NCI-H1092 treated with DMSO at 0.1 percent for 48 hours (cell line): ENCODE data around the gene TMEM45A.
"Not testable (repeated sequence)": the region's sequence is repeated elsewhere in the genome, so short reads cannot be mapped to it uniquely, and the experiment has no call there.

Experiments used
- DNase-seq: peaks from one replicate; lab custom pipeline; 2025; lab: John Stamatoyannopoulos, UW

Gene TMEM45A, protein sequence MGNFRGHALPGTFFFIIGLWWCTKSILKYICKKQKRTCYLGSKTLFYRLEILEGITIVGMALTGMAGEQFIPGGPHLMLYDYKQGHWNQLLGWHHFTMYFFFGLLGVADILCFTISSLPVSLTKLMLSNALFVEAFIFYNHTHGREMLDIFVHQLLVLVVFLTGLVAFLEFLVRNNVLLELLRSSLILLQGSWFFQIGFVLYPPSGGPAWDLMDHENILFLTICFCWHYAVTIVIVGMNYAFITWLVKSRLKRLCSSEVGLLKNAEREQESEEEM

DNA sequence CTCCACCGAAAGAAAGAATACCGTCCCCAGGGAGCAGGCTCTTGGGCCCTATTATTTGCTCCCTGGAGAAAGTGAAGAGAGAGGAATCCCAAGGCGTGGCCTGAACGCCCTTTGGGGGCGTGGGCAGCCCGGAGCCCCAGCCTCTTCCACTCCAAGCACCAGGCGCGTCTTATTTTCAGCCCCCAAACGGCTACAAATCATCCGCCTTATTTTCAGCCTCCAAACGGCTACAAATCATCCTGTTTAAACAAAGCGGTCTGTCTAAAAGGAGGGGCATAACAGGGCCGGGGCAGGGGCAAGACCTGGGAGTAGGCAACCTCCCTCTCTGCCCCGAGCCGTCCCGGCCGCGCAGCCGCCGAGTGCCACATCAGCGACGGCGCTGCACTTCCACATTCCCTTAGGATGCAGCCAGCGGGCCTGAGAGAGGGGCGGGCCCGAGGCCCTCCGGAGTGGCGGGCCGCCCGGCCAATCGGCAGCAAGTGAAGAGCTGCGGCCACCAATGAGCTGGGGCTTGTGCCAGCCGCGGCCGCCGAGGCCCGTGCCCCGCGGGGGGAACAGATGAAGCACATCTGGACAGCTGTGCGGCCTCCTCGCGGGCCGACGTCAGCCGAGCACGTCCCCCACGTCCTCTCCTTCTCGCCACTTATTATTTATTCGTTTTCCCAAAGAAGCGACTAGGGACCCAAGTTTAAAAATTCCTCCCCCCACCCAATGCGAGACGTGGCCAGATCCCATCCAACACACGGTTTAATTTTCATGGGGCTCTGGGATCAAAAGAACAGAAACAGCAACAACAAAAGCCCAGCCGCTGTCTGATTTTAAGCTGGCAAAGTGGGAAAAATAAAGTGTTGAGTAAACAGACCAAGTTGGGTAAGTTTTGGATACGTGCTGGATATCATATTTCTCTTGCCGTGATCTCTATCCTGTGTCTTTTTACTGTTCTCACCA, at the start of gene TMEM45A:
Gene TMEM45A, plus strand, starts transcription at position 561 of the 948 bp plus-strand sequence. CDS start 62,593 bp downstream, outside the sequence.
- DNase-seq, result peak; percentile 90

DNA sequence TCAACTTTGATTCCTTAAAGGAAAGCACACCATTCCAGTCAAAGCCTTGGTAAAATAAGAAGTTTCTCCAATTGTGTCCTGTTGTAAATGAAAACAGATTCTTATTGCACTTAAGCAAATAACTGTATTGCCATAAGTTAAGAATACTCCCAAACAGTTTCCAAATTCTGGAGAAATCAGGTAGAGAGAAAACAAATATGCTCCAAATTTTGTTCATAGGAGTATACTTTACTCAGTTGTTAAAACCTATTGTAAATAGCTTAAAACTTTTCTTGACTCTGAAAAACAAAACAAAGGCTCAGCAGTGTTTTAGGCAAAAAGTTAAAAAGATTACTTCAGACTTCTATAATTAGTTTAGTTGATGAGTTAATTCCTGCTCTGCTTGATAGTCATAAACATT, 48.7 kb upstream of the TMEM45A start:
- no peak for DNase-seq

DNA sequence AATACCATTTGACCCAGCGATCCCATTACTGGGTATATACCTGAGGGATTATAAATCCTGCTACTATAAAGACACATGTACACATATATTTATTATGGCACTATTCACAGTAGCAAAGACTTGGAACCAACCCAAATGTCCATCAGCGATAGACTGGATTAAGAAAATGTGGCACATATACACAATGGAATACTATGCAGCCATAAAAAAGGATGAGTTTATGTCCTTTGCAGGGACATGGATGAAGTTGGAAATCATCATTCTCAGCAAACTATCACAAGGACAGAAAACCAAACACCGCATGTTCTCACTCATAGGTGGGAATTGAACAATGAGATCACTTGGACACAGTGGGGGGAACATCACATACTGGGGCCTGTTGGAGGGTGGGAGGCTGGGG, 45.4 kb upstream of the TMEM45A start:
- DNase-seq, result not testable (repeated sequence)

DNA sequence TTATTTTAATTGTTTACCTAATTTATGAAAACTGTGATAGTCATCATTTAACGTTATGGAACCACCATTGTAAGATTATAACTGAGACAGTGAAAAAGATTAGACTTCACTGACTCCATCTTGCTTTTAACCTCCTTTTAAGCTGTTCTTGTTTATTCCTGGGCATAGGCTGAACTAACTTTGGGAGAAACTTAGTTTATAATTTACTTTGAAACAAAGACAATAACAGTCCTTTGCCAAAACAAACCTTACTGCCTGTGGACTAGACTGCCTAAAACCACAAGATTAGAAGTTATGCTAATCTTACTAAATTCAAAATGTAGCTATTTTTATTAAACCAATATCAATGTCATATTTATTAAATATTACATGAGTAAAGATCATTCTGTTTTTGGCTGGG, 44.3 kb upstream of the TMEM45A start:
- no peak for DNase-seq

DNA sequence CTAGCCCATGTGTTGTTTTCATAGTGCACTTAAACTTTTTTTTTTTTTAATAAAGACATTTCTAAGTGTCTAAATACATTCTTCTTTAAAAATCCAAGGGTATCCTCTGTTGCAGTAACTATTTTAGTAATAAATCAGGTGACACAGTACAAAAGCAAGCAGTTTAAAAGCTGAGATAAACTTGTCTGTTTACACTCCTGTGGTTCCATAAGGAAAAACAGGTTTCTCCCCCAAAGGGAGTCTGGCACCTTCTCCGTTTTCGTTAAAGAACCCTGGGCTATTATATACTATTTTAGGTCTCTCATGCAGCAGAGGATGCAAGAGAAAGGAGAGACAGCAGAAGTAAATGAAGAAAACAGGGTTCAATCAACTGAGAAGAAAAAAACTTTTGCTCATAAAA, 43.2 kb upstream of the TMEM45A start:
- DNase-seq, result no peak

DNA sequence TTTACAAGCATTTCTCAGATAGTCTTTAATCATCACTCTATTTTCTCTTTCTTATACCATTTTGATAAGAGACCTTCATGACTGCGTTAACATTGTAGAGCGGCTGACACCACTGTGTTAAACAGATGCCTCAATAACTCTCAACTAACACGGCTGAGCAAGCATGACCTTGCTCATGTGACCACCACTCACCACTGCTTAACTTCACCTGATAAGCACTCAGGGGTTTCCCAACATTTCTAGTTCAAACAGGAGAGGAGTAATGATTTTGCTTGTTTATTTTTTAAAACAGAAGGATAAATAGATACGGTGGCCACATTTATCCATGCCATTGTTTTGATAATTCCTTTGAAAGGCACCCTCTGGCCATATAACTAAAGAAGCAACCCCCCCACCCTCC, 37.7 kb upstream of the TMEM45A start:
- DNase-seq, result no peak

DNA sequence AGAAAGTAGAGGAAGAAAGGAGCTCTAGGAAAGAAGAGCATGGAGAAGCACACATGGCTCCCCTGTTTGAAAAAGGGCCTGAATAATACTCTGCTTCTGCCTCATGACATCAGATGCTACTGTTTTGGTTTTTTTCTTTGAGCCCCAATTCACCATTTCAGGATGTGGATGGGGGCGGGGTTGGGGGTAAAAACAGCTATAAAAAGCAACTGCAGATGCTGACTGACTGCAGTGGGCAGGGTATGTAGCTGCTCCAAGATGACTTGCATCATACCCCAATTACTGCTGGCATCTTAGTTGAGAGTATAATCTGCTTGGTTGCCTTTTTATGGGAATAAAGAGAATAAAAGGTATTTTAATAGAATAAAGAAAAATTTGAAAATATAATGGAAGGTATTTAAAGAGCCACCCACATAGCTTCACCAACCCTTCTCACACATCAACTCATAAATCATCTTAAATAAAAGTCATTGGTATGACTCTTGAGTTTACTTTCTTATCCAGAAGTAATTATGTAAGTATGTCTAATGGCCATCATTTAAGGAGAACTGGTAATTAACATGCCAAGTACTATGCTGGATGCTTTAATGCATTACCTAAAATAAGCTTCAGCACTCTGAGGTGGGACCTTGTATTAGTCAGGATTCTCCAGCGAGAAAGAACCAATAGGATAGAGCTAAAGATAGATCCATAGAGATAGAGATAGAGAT, 36.4 kb upstream of the TMEM45A start:
- DNase-seq, result no peak

DNA sequence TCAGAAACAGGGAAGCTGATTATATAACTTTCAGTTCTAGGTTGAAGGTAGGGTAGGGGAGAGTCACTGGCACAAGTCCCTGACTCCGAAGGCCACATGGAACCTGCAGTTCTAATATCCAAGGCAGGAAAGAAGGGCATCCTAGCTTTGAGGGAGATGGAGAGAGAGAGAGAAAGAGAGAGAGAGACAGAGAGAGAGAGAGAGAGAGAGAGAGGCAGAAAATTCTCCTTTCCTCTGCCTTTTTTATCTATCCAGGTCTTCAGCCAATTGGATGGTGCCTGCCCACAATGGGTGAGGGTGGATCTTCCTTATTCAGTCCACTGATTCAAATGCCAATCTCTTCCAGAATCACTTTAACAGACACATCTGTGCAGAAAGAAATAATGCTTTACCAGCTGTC, 35.7 kb upstream of the TMEM45A start:
- no peak for DNase-seq

DNA sequence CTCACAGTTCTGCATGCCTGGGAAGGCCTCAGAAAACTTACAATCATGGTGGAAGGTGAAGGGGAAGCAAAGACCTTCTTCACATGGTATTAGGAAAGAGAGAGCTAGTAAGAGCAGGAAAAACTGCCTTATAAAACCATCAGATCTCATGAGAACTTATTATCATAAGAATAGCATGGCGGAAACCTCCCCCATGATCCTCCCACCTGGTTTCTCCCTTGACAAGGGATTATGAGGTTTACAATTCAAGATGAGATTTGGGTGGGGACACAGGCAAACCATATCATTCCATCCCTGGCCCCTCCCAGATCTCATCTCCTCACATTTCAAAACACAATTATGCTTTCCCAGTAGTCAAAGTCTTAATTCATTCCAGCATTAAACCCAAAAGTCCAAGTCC, 34.6 kb upstream of the TMEM45A start:
- DNase-seq, result no peak

DNA sequence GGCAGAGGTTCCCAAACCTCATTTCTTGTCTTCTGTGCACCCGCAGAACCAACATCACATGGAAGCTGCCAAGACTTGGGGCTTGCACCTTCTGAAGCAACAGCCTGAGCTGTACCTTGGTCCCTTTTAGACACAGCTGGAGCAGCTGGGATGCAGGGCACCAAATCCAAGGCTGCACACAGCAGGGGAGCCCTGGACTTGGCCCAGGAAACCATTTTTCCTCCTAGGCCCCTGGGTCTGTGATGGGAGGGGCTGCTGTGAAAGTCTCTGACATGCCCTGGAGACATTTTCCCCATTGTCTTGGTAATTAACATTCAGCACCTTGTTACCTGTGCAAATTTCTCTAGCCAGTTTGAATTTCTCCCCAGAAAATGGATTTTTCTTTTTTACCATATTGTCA, 33.6 kb upstream of the TMEM45A start:
- no peak for DNase-seq

DNA sequence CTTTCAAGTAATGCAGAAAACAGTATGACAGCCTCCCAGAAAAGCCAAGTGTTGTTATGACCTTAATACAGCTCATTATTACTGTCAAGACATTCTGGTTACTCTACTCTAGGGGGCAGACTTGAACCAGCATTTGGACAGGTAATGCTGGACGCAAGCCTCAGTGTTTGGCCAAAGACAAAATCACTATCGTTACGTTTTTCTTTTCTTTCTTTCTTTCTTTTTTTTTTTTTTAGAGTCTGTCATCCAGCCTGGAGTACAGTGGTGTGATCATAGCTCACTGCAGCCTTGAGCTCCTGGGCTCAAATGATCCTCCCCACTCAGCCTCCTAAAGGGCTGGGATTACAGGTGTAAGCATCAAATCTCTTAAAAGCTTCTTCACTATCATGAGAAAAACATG, 29.4 kb upstream of the TMEM45A start:
- DNase-seq, result peak; percentile 59

DNA sequence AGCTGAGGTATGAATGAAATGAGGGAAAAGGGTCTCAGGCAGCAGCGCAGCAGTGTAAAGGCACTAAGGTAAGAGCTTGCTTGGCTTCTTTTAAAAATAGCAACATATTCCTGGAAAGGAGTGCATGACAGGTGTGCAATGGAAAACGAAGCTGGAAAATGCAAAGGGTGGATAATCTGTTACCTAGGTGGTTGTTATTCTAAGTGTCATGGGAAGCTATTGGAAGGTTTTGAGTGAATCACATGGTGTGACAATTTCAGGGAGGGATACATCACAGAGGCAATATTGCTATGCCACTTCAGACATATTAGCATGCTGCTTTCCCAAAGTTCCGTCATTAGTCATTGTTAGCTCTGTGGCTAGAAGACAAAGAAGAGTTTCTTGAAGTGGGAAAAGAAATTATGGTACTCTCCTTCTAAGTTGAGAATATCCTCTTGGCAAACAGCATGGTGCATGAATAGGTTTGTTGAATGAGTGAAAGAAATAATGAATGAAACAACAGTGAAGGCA, 28.7 kb upstream of the TMEM45A start:
- DNase-seq, result no peak

DNA sequence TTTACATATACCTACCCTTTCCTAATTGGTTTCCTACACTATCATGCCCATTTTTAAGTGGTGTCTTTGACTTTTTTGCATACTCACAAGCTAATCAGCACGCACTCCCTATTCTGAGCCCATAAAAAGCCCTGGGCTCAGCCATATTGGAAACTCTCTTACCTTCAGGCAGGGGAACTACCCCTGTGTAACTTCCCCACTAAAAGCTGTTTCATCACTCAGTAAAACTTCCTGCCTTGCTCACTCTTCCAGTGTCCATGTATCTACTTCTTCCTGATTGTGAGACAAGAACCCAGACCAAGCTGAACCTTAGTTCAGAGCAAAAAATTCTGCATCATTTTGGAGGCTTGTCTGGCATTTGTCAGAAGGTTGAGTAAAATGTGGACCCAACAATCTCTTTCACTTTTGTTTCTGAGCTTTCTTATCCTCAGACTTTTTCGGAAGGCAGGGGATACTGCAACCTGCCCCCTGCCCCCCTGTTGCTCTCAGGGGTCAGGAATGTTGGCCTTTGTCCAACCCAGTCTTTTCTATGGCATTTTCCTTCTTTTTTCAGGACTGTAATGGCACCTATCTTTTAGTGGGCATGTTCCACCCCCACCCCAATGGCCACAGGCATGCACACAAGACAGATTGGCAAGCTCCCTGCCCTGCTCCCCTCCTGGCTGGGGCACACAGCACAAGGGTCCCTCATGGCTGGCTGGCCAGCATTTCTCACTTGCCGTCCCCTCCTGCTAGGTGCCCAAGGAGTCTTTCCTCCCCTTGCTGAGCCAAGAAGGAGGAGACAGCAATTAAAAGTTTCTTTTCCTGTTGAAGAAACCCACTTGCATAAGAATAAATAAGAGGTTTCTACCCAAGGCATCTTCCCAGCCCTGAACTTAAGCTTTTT, 26.3 kb upstream of the TMEM45A start:
- no peak for DNase-seq

DNA sequence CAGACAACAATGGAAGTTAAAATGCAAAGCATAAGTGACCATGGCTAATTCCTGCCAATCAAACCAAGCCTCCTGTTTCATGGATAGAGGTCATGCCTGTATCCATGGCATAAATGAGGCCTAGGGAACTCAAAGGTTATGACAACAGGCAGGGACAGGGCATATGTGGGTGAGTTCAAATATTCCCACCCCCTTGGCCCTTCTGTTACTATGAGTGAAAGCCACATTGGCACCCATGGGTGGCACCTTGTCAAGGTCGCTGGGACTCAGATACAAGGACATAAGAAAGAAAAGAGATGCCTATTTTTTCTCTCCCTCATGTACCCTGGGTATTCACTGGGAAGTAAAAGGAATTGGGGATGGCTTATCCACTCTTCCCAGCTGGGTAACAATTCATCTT, 25.3 kb upstream of the TMEM45A start:
- no peak for DNase-seq

DNA sequence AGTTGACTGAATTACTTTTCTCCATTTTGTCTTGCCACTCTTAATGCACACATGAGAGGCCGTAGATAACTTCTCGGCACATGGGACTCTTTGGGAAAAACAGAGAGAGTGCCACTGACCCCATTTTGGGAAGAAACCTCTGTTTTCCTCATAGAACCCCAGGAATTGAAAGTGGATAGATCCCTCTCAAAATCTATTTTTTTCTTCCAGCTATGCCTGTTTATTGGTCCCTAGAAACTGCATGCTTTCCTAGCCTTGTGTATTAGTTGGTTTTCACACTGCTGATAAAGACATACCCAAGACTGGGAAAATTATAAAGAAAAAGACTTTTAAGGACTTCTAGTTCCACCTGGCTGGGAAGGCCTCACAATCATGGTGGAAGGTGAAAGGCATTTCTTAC, 23.7 kb upstream of the TMEM45A start:
- no peak for DNase-seq

DNA sequence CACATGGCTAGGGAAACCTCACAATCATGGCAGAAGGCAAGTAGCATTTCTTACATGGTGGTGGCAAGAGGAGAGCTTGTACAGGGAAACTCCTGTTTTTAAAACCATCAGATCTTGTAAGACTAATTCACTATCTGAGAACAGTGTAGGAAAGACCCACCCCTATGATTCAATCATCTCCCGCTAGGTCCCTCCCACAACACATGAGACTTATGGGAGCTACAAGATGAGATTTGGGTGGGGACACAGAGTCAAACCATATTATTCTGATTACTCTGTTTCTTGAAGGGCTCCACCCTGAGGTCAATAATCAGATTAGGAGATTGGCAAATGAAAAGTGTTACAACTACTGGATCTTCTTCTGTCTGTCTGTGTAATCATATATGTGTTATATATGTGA, 21.5 kb upstream of the TMEM45A start:
- no peak for DNase-seq

DNA sequence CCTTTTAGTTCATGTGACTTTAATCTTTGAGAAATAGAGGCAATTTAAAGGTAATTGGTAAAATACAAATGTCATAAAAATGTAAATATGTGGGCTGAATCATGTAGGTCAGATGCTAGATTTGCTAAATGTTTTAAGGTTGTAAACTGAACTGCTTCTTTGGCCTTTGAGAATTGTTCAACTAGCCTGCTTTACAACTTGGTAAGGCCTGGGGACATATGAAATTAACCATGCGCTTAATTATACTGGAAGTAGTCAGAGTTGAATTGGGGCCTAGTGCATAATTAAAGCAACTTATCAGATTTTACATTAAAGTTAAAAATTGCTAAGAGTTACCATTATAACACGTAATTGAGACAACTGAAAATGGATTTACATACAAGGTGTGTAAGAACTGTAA, 21.0 kb upstream of the TMEM45A start:
- no peak for DNase-seq

DNA sequence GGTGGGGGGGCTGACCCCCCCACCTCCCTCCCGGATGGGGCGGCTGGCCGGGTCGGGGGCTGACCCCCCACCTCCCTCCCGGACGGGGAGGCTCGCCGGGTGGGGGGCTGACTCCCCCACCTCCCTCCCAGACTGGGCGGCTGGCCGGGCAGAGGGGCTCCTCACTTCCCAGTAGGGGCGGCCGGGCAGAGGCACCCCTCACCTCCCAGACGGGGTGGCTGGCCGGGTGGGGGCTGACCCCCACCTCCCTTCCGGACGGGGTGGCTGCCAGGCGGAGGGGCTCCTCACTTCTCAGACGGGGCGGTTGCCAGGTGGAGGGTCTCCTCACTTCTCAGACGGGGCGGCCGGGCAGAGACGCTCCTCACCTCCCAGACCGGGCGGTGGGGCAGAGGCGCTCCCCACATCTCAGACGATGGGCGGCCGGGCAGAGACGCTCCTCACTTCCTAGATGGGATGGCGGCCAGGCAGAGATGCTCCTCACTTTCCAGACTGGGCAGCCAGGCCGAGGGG, 14.5 kb upstream of the TMEM45A start:
- not testable (repeated sequence) for DNase-seq

DNA sequence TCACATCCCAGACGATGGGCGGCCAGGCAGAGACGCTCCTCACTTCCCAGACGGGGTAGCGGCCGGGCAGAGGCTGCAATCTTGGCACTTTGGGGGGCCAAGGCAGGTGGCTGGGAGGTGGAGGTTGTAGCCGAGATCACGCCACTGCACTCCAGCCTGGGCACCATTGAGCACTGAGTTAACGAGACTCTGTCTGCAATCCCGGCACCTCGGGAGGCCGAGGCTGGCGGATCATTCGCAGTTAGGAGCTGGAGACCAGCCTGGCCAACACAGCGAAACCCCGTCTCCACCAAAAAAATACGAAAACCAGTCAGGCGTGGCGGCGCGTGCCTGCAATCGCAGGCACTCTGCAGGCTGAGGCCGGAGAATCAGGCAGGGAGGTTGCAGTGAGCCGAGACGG, 13.9 kb upstream of the TMEM45A start:
- not testable (repeated sequence) for DNase-seq

DNA sequence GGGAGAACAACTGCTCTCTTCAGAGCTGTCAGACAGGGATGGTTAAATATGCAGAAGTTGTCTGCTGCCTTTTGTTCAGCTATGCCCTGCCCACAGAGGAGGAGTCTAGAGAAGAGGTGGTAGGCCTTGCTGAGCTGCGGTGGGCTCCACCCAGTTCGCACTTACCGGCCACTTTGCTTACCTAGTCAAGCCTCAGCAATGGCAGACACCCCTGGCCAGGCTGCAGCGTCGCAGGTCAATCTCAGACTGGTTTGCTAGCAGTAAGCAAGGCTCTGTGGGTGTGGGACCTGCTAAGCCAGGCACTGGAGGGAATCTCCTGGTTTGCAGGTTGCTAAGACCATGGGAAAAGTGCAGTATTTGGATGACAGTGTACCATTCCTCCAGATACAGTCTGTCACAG, 12.3 kb upstream of the TMEM45A start:
- DNase-seq, result no peak

DNA sequence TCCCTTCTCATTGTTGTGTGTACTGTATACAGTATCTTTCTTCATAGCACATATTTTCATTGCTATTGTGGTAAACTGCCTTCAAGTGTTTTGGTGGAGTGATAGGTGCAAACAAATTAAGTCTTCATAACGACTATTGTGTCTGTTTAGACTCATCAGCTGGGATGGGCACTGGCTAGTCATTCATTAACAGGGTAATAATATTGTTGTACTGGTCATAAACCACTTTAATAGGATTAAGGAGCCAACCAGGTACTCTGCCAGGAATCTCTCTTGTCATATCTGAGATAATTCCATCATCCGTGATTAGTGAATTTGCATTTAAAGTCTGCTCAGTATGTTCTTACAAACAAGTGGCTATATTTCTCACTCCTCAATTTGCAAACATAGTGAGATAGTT, 10.2 kb upstream of the TMEM45A start:
- DNase-seq, result no peak
